Activated naive CD4-positive, alpha-beta T cell treated with anti-CD3 and anti-CD28 coated beads, Interleukin-2, amount 50 U/mL, for 72 hours (primary cell): ENCODE measurements around the gene AFF1. TPM values are rescaled to one million over a fixed set of nuclear protein-coding genes. Genes with fewer than 3 reads are reported as not detected.
"Not testable (repeated sequence)": the region's sequence is repeated elsewhere in the genome, so short reads cannot be mapped to it uniquely, and the experiment has no call there.

Source experiments
- ATAC-seq, 2 donors: fragments of 150-1000 bp; cut with Tn5 transposase; 2 replicates each; pipeline ENCODE4 v1.10.0; 2021; ENCODE audit warnings: mild to moderate bottlenecking in 2 of 2, moderate library complexity in 2 of 2
- DNase-seq, 2 donors: peaks; one replicate each; pipeline ENCODE4 v3.0.0; 2021 to 2022; ENCODE audit warnings: low spot score in 2 of 2
- H3K27ac Mint-ChIP-seq, 2 donors: one replicate each; pipeline ENCODE4 v1.8.0; 2022; ENCODE audit warnings: mild to moderate bottlenecking in 2 of 2, mixed read lengths in 2 of 2
- H3K36me3 Mint-ChIP-seq, 2 donors: one replicate each; pipeline ENCODE4 v1.8.0; 2022; ENCODE audit warnings: mixed read lengths in 2 of 2
- H3K9me3 Mint-ChIP-seq, 2 donors: one replicate each; pipeline ENCODE4 v1.8.0; 2022; ENCODE audit warnings: mixed read lengths in 2 of 2
- total RNA-seq, 2 donors: library from RNA; stranded (reverse); gene quantifications; one replicate each; pipeline ENCODE4 v1.2.3, GENCODE V29; 2022

The AFF1 gene
- total RNA-seq, 2 donors from 2014 or later = 41.5 to 71.7 TPM

- Mint-ChIP-seq H3K9me3 (no peaks in the 10 kb centered on the region), H3K36me3 (peaks cover 14 to 16% of the 10 kb centered on the region in 2 donors), H3K27ac (peak overlapping the region in 1 of 2 donors; percentile 58)
- DNase-seq (no peak), ATAC-seq (no peak)
Measured at GRCh38 chr4:87009095-87009648, 74.4 kb downstream of the AFF1 start.

GRCh38 chr4:87010192-87010591 lies 75.4 kb downstream of the AFF1 start:
- H3K36me3 Mint-ChIP-seq = peaks cover 12 to 14% of the 10 kb centered on the region in 2 donors
- ATAC-seq = no peak
- no peak for DNase-seq
- no peaks in the 10 kb centered on the region for H3K9me3 Mint-ChIP-seq
- H3K27ac Mint-ChIP-seq = no peak overlapping the region

- Mint-ChIP-seq H3K36me3 (peaks cover 10 to 14% of the 10 kb centered on the region in 2 donors), H3K9me3 (no peaks in the 10 kb centered on the region), H3K27ac (peak overlapping the region in 1 of 2 donors; percentile 29)
- ATAC-seq = no peak
- no peak for DNase-seq
Measured at GRCh38 chr4:87011340-87012034, 76.7 kb downstream of the AFF1 start.

GRCh38 chr4:87012265-87012953 lies 77.6 kb downstream of the AFF1 start:
- no peaks in the 10 kb centered on the region for H3K9me3 Mint-ChIP-seq
- H3K27ac Mint-ChIP-seq = no peak overlapping the region
- ATAC-seq = peak in 1 of 2 donors; percentile 57
- H3K36me3 Mint-ChIP-seq = peaks cover 9 to 13% of the 10 kb centered on the region in 2 donors
- no peak for DNase-seq

- not testable (repeated sequence) for H3K27ac Mint-ChIP-seq, ATAC-seq, DNase-seq, H3K9me3 Mint-ChIP-seq, H3K36me3 Mint-ChIP-seq
Measured at GRCh38 chr4:87012954-87013308, 78.1 kb downstream of the AFF1 start.

GRCh38 chr4:87014284-87014782 lies 79.5 kb downstream of the AFF1 start:
- ATAC-seq (no peak), DNase-seq (no peak)
- H3K9me3 Mint-ChIP-seq = no peaks in the 10 kb centered on the region
- H3K36me3 Mint-ChIP-seq = peaks cover 4 to 6% of the 10 kb centered on the region in 2 donors
- H3K27ac Mint-ChIP-seq = peak overlapping the region in 1 of 2 donors; percentile 70

GRCh38 chr4:87015416-87015815 lies 80.6 kb downstream of the AFF1 start:
- no peak for ATAC-seq
- Mint-ChIP-seq H3K9me3 (no peaks in the 10 kb centered on the region), H3K36me3 (peaks cover 0 to 6% of the 10 kb centered on the region in 2 donors), H3K27ac (no peak overlapping the region)
- no peak for DNase-seq

GRCh38 chr4:87017580-87018342 lies 83.0 kb downstream of the AFF1 start:
- no peaks in the 10 kb centered on the region for H3K9me3 Mint-ChIP-seq
- H3K36me3 Mint-ChIP-seq = peaks cover 0 to 6% of the 10 kb centered on the region in 2 donors
- no peak for DNase-seq
- peak overlapping the region; percentile 45 to 71 for H3K27ac Mint-ChIP-seq
- ATAC-seq = peak; percentile 90

GRCh38 chr4:87018753-87019152 lies 83.9 kb downstream of the AFF1 start:
- H3K36me3 Mint-ChIP-seq = peaks cover 0 to 6% of the 10 kb centered on the region in 2 donors
- H3K27ac Mint-ChIP-seq = peak overlapping the region in 1 of 2 donors; percentile 71
- DNase-seq = no peak
- H3K9me3 Mint-ChIP-seq = no peaks in the 10 kb centered on the region
- no peak for ATAC-seq

- Mint-ChIP-seq H3K9me3 (no peaks in the 10 kb centered on the region), H3K36me3 (peaks cover 0 to 6% of the 10 kb centered on the region in 2 donors), H3K27ac (peak overlapping the region; percentile 45 to 70)
- no peak for DNase-seq
- no peak for ATAC-seq
Measured at GRCh38 chr4:87019246-87019791, 84.5 kb downstream of the AFF1 start.

- DNase-seq = no peak
- H3K36me3 Mint-ChIP-seq = peaks cover 0 to 6% of the 10 kb centered on the region in 2 donors
- ATAC-seq = no peak
- H3K9me3 Mint-ChIP-seq = no peaks in the 10 kb centered on the region
- peak overlapping the region in 1 of 2 donors; percentile 70 for H3K27ac Mint-ChIP-seq
Measured at GRCh38 chr4:87019898-87020297, 85.1 kb downstream of the AFF1 start.

- no peak for DNase-seq
- ATAC-seq = no peak
- Mint-ChIP-seq H3K27ac (no peak overlapping the region), H3K9me3 (no peaks in the 10 kb centered on the region), H3K36me3 (no peaks in the 10 kb centered on the region)
Measured at GRCh38 chr4:87024201-87024600, 89.4 kb downstream of the AFF1 start.

- no peaks in the 10 kb centered on the region for H3K36me3 Mint-ChIP-seq
Measured at GRCh38 chr4:87025023-87025613, 90.3 kb downstream of the AFF1 start.

GRCh38 chr4:87025614-87026041 lies 90.8 kb downstream of the AFF1 start:
- Mint-ChIP-seq H3K9me3 (no peaks in the 10 kb centered on the region), H3K36me3 (no peaks in the 10 kb centered on the region), H3K27ac (peak overlapping the region in 1 of 2 donors; percentile 60)
- no peak for DNase-seq
- peak in 1 of 2 donors; percentile 22 for ATAC-seq

More at GRCh38 chr4:87025023-87025613, 90.3 kb downstream of the AFF1 start:
- Mint-ChIP-seq H3K27ac (peak overlapping the region in 1 of 2 donors; percentile 60), H3K9me3 (no peaks in the 10 kb centered on the region)
- DNase-seq = no peak
- ATAC-seq = no peak

- no peak for ATAC-seq
- DNase-seq = no peak
- Mint-ChIP-seq H3K9me3 (no peaks in the 10 kb centered on the region), H3K27ac (no peak overlapping the region), H3K36me3 (no peaks in the 10 kb centered on the region)
Measured at GRCh38 chr4:87026800-87027495, 92.1 kb downstream of the AFF1 start.
